SW480 (cell line): ENCODE measurements around the gene CMKLR1.

ENCODE experiments used
- DNase-seq: peaks from one replicate; pipeline ENCODE4 v3.0.0-alpha.2; 2016; ENCODE audit warnings: low spot score

CMKLR1 gene

DNA sequence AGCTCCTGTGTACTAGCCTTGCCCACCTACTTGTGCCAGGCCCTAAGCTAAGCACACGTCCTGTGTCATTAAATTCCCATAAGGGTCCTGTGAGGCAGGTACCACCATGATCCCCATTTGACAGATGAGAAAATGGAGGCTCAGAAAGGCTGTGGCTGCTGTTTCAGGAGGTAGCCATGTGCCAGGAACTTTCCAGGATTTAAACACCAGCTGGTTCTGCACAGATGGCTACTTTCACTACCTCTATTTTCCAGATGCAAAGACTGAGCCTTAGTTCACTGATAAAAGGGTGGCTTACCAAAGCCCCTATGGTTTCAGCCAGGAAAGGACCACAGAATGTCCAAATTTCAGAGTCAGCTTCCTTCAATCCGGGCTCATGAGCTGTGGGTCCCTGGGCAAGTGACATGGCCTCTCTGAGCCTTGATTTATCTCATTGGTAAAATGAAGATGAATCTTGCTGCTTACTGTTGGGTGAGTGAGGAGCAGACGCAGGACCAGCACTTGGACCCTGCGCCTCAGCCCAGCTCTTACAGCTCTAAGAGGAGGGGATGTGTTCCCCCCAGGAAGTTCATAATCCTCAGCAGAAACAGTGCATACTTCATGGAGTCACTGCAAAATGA, 23.5 kb downstream of the CMKLR1 start:
- DNase-seq, result no peak

- DNase-seq, result no peak
Observed at GRCh38 chr12:108313606-108314351, 25.3 kb downstream of the CMKLR1 start.

DNA sequence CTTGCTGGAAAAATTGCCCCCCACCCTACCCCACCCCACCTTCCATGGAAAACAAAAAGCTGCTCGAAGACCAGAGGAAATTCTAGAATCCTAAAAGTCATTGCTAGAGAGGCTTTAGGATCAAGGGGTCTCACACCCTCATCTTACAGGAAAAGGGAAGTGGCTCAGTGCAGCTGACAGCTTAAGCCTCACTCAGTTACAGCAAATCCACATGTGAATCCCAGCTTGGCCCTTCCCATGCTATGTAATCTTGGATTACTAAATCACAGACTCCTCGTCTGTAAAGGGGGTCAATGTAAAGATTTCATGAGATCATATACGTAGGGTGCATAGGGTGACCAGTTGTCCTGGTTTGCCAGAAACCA, 25.9 kb downstream of the CMKLR1 start:
- DNase-seq, result no peak

GRCh38 chr12:108312693-108313189, 26.4 kb downstream of the CMKLR1 start:
- no peak for DNase-seq

DNA sequence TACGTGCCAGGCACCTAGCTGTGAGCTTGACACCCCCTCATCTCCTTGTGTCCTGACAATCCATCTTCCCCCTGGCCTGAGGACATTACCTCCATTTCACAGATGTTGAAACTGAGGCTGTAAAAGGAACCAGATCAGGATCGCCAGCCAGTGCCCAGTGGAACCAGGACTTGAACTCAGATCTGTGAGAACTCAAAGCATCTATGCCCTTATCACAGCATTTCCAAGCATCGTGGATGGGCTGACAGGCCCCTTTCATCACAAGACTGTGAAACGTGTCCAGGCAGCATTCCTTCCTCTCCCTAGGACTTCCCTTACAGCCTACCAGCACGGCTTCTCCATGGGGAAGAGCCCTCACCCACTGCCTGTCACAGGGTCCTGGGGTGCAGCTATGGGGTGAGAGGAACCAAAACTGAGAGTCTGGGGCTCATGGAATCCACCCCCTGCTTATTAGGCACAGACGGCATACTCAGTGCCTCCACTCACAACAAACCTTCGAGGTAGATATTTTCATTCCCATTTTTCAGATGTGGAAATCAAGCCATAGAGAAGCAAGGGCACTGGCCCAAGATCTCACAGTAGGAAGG, 26.9 kb downstream of the CMKLR1 start:
- DNase-seq, result no peak

DNA sequence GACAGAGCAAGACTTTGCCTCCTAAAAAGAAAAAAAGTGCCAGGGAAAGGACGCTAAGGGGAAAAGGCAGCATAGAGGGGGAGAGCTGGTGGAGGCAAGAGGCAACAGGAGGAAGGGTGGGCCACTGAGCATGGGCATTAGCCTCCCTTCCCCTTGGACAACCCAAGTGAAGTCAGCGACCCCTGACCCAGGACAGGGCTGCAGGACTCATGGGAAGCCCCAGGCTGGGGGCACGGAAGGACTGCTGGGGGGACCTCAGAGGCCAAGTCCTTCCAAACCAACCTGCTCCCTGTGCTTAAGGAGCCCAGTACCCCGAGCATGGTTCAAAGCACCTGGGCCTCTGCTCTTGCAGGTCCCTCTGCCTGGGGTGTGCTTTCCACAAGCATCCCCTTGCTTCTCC, 27.5 kb downstream of the CMKLR1 start:
- DNase-seq, result no peak

- DNase-seq, result no peak
Observed at GRCh38 chr12:108310489-108310888, 28.6 kb downstream of the CMKLR1 start.

- DNase-seq, result no peak
Observed at GRCh38 chr12:108309674-108310312, 29.3 kb downstream of the CMKLR1 start.

DNA sequence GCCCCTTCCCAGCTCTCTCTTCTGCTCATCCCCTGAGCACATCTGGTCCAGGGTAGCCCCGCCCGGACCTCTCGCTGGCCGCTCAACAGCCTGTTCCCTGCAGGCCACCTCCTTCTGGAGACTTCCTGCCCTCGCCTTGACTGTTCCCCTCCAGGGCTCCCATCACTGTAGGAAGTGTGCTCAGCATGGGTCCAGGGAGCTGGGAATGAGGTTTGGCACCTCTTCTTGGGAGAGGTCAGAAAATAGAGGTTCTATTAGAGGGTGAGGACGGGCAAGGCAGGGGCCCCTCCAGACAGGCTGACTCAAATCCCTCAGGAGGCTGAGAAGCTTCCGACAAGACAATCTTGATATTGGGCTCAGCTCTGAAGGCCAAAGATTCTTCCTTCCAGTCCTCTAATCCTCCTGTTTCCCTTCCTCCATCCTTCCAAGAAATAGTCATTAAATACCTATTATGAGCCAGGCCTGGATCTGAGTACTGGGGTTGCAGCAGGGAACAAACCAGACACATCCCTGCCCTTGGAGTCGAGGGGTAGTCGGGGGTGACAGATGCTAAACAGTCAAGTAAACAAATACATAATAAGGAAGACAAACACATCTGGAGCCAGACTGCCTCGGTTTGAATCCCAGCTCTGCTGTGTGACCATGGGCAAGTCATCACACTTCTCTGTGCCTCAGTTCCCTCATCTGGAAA, 30.6 kb downstream of the CMKLR1 start:
- no peak for DNase-seq

GRCh38 chr12:108307006-108307405, 32.1 kb downstream of the CMKLR1 start:
- DNase-seq, result no peak

DNA sequence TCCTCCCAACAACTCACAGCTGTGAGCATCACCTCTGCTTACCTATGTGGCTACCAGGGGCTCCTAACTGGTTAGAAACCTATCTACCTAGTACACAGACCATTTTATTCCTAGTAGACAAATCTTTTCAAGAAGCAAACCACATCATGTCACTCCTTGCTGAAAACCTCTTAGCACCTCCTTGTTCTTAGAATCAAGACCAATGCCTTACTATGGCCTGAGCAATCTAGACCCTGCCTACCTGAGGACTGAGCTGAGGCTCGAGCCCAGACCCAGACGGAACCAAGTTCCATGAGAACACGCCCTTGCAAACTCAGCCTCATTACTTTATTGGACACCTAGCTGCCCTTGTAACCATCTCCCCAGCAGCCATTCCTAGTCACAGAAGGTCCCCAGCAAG, 32.6 kb downstream of the CMKLR1 start:
- no peak for DNase-seq

GRCh38 chr12:108305991-108306501, 33.1 kb downstream of the CMKLR1 start:
- peak; percentile 41 for DNase-seq

- DNase-seq, result peak; percentile 67
Observed at GRCh38 chr12:108305520-108305919, 33.6 kb downstream of the CMKLR1 start.

- no peak for DNase-seq
Observed at GRCh38 chr12:108304633-108305032, 34.5 kb downstream of the CMKLR1 start.

GRCh38 chr12:108303703-108304102, 35.4 kb downstream of the CMKLR1 start:
- no peak for DNase-seq

DNA sequence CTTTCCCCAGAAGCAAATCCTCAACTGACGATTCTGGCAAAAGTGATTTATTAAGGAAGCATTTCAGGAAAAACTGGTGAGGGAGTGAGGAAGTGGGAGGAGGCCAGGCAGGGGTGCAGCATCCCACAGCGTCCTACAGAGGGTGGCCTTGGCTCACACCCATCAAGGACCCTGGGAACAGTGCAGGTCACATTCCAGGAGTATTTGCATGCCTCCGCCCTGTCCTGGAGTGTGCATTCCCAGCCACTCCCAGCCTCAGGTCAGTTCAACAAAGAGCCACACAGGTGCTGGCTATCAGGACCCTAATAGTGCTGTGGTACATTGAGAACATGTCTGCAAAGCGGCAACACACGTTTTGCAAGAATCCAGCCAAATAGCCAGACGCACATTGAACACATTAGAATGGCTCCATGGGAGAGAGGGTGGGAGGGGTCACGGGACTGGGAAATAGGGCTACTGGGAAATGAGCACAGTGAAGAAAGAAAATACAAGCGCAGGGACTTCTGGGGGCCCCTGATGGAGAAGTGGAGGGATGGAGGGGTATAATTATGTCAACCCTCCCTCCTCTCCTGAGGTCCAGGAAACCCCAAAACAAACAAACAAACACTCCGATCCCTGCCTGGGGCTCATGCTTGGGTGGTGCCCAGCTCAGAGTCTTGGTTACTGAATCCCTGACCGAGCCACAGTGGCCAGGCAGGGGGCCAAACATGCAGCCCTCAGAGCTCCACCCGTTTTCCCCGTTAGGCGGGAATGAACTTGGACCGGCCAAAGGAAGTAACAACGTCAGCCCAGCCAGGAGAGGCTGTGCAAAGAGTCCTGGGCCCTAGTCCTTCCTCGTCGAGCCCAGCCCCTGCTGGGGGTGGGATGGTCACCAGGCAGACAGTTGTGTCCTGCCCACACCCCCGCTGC, 36.5 kb downstream of the CMKLR1 start:
- peak; percentile 87 for DNase-seq

- DNase-seq, result peak; percentile 62
Observed at GRCh38 chr12:108302016-108302402, 37.1 kb downstream of the CMKLR1 start.

- DNase-seq, result no peak
Observed at GRCh38 chr12:108301346-108301745, 37.8 kb downstream of the CMKLR1 start.

DNA sequence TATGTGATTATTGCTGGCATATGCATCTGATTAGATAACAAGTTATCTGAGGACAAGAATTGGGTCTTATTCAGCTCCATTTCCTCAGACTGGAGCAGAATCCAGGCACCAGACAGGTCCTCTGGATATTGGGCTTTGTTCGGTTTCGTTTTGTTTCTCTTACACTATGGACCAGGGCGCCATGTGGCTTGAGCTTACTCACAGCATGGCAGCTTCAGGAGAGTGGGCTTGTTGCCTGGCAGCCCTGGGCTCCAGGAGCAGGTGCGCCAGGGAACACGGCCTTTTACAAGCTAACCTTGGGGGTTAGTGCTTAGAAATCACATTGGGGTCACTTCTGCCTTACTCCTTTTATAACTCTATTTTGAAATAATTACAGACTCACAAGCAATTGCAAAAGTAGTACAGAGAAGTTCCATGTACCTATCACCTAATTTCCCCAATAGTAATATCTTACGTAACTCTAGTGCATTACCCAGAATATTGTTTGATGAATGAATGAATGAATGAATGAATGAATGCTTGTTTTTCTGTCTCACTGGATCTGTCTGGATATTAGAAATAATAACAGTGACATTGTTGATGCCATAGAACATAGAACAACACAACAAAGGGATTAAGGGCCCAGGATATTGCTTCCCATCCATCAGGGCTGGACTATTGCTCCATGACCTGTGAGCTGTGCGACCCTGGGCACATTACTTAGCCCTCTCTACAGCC, 39.0 kb downstream of the CMKLR1 start:
- no peak for DNase-seq

GRCh38 chr12:108299516-108299915, 39.6 kb downstream of the CMKLR1 start:
- DNase-seq, result no peak
